Activated CD8-positive, alpha-beta T cell treated with anti-CD3 and anti-CD28 coated beads for 36 hours (primary cell): Measurements from ENCODE around the gene TBC1D25. TPM values are rescaled to one million over a fixed set of nuclear protein-coding genes. Genes with fewer than 3 reads are reported as not detected.

Source experiments
- ATAC-seq: fragments of 200-7000 bp; cut with Tn5 transposase; one replicate; pipeline ENCODE4 v1.10.0; 2021; ENCODE audit warnings: mild to moderate bottlenecking, moderate library complexity
- CTCF ChIA-PET: fragments of 350-600 bp; sonication (Branson Sonifier 250); formaldehyde crosslinking; loops from one replicate; lab custom pipeline; 2021; ENCODE audit warnings: antibody characterized with exemption; lab: Charles Lee
- POLR2A ChIA-PET: fragments of 350-600 bp; sonication (Branson Sonifier 250); formaldehyde crosslinking; loops from one replicate; lab custom pipeline; 2021; ENCODE audit warnings: antibody characterized with exemption; lab: Charles Lee
- DNase-seq: peaks from one replicate; pipeline ENCODE4 v3.0.0-alpha.2; 2020
- H3K27ac Mint-ChIP-seq: one replicate; pipeline ENCODE4 v1.8.0; 2021; ENCODE audit warnings: mild to moderate bottlenecking, mixed read lengths
- H3K27me3 Mint-ChIP-seq: one replicate; pipeline ENCODE4 v1.8.0; 2021; ENCODE audit warnings: mixed read lengths
- H3K36me3 Mint-ChIP-seq: one replicate; pipeline ENCODE4 v1.8.0; 2021; ENCODE audit warnings: low read depth, mixed read lengths
- H3K4me1 Mint-ChIP-seq: one replicate; pipeline ENCODE4 v1.8.0; 2021; ENCODE audit warnings: low read depth, mixed read lengths
- H3K4me3 Mint-ChIP-seq: one replicate; pipeline ENCODE4 v1.8.0; 2021; ENCODE audit warnings: mild to moderate bottlenecking, moderate library complexity, mixed read lengths
- H3K9me3 Mint-ChIP-seq: one replicate; pipeline ENCODE4 v1.8.0; 2021; ENCODE audit warnings: mixed read lengths
- intact Hi-C: fragments of 100-400 bp; cut with micrococcal nuclease; formaldehyde crosslinking; loops from one replicate; pipeline ENCODE4 v1.10.0; 2022
- total RNA-seq, 2 experiments: library from RNA; stranded (reverse); gene quantifications; one replicate each; pipeline ENCODE4 v1.2.3, GENCODE V29; 2021
- TF ChIP-seq, protein P1 (sequence below): fragments of 200-600 bp; IDR thresholded peaks from one replicate; pipeline ENCODE4 v1.8.0; 2022; ENCODE audit warnings: antibody characterized with exemption, mild to moderate bottlenecking

Gene TBC1D25
- total RNA-seq, 2 experiments from 2014 or later: 11.4 to 11.9 TPM

DNA sequence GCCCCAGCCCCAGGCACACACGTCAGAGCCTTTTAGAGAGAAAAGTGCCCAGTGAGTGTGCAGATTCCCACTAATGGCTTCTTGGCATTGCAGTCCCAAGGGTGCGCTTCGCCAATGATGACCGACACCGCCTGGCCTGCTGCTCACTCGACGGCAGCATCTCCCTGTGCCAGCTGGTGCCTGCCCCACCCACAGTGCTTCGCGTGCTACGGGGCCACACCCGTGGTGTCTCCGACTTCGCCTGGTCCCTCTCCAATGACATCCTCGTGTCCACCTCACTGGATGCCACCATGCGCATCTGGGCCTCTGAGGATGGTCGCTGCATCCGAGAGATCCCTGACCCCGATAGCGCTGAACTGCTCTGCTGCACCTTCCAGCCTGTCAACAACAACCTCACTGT is 60.7 kb downstream of the TBC1D25 start:
- ATAC-seq (no peak), DNase-seq (no peak)
- TF ChIP-seq, protein P1, sequence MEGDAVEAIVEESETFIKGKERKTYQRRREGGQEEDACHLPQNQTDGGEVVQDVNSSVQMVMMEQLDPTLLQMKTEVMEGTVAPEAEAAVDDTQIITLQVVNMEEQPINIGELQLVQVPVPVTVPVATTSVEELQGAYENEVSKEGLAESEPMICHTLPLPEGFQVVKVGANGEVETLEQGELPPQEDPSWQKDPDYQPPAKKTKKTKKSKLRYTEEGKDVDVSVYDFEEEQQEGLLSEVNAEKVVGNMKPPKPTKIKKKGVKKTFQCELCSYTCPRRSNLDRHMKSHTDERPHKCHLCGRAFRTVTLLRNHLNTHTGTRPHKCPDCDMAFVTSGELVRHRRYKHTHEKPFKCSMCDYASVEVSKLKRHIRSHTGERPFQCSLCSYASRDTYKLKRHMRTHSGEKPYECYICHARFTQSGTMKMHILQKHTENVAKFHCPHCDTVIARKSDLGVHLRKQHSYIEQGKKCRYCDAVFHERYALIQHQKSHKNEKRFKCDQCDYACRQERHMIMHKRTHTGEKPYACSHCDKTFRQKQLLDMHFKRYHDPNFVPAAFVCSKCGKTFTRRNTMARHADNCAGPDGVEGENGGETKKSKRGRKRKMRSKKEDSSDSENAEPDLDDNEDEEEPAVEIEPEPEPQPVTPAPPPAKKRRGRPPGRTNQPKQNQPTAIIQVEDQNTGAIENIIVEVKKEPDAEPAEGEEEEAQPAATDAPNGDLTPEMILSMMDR: no peak
- no peak overlapping the region for H3K4me3 Mint-ChIP-seq
- no peaks in the 10 kb centered on the region for H3K27me3 Mint-ChIP-seq
- H3K4me1 Mint-ChIP-seq: peaks cover 6% of the 10 kb centered on the region
- CTCF ChIA-PET: no interaction called here
- no peaks in the 10 kb centered on the region for H3K9me3 Mint-ChIP-seq
- no peak overlapping the region for H3K27ac Mint-ChIP-seq
- POLR2A ChIA-PET: no interaction called here
- intact Hi-C loops: no loop called here
- peaks cover 5% of the 10 kb centered on the region for H3K36me3 Mint-ChIP-seq

DNA sequence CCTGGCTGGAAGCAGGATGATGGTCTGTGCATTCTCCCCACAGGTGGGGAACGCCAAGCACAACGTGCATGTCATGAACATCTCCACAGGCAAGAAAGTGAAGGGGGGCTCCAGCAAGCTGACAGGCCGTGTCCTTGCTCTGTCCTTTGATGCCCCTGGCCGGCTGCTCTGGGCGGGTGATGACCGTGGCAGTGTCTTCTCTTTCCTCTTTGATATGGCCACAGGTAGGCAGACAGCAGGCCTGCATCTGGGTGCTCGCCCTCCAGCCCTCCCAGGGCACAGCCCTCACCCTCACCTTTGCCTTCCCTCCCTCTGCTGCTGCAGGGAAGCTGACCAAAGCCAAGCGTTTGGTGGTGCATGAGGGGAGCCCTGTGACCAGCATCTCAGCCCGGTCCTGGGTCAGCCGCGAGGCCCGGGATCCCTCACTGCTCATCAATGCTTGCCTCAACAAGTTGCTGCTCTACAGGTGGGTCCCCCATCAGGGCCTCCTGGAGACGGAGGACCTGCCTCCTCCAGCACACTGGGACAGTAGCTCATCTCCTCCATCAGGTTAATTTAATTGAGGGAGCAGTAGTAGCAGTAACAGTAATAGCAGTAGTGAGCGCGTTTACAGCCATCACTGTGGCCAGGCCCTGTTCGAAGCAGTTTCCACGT is 62.4 kb downstream of the TBC1D25 start:
- no peaks in the 10 kb centered on the region for H3K9me3 Mint-ChIP-seq
- intact Hi-C loops: no loop called here
- TF ChIP-seq, protein P1: no peak
- POLR2A ChIA-PET: interaction anchor here (0.7 kb wide), 1 partner anchor 317 kb away, joined by 3 read pairs; no protein-coding TSS in a partner anchor
- no peaks in the 10 kb centered on the region for H3K27me3 Mint-ChIP-seq
- H3K4me3 Mint-ChIP-seq: no peak overlapping the region
- ATAC-seq (no peak), DNase-seq (no peak)
- peaks cover 6% of the 10 kb centered on the region for H3K36me3 Mint-ChIP-seq
- H3K27ac Mint-ChIP-seq: no peak overlapping the region
- peaks cover 6% of the 10 kb centered on the region for H3K4me1 Mint-ChIP-seq
- CTCF ChIA-PET: no interaction called here

DNA sequence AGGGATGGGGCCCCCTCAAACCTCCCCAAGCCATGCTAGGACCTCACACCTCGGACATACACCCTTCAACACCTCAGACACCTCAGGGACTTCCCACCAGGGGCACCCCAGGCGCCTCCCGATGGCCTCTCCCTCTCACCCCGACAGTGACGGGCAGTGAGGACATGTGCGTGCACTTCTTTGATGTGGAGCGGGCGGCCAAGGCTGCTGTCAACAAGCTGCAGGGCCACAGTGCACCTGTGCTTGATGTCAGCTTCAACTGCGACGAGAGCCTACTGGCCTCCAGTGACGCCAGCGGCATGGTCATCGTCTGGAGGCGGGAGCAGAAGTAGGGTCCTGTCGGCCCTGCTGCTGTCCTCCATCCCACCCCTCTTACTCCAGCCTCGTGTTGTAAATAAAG is 65.2 kb downstream of the TBC1D25 start:
- ChIA-PET POLR2A (no interaction called here), CTCF (no interaction called here)
- DNase-seq (no peak), ATAC-seq (no peak)
- Mint-ChIP-seq H3K4me1 (no peaks in the 10 kb centered on the region), H3K4me3 (no peak overlapping the region), H3K27ac (no peak overlapping the region), H3K36me3 (peaks cover 2% of the 10 kb centered on the region), H3K27me3 (no peaks in the 10 kb centered on the region), H3K9me3 (no peaks in the 10 kb centered on the region)
- intact Hi-C loops: no loop called here
- TF ChIP-seq, protein P1: no peak

DNA sequence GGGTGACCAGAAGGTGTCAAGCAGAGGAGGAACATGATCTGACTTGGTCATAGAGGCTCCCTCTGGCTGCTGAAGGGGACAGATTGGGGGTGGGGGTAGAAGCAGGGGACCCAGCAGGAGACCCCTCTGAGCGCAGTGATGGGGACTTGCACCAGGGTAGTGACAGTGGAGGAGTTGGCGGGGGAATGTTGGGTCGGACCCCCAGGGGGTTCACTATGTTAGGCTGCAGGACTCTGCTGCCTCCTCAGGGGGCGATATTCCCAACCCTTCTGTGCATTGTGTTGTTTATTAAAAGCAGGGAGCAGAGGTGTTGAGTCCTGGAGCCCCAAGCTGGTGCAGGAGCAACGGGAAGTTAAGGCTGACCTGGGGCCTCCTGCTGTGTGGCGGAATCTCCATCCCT is 66.6 kb downstream of the TBC1D25 start:
- CTCF ChIA-PET: no interaction called here
- H3K27ac Mint-ChIP-seq: no peak overlapping the region
- H3K36me3 Mint-ChIP-seq: peaks cover 2% of the 10 kb centered on the region
- POLR2A ChIA-PET: no interaction called here
- no peaks in the 10 kb centered on the region for H3K4me1 Mint-ChIP-seq
- intact Hi-C loops: no loop called here
- H3K27me3 Mint-ChIP-seq: no peaks in the 10 kb centered on the region
- ATAC-seq (no peak), DNase-seq (no peak)
- no peak overlapping the region for H3K4me3 Mint-ChIP-seq
- H3K9me3 Mint-ChIP-seq: no peaks in the 10 kb centered on the region
- TF ChIP-seq, protein P1: no peak

DNA sequence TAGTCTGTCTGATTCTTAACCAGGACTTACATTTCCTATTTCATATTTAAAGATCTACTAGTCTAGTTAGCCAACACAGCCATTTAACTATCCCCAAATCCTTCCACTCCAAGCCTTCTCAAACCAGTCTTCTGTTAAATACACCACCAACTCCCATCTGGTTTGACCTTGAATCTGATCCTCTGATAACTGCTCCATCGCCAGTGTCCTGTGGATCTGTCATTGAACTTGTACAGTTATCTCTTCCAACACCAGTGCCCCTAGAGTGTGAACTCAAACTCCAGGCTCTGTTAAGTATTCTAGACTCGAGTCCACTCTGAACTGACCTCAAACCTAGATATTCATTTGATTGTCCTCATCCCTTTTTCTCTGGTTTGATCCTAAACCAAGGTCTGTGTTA is 72.2 kb downstream of the TBC1D25 start:
- TF ChIP-seq, protein P1: no peak
- no peaks in the 10 kb centered on the region for H3K27me3 Mint-ChIP-seq
- H3K27ac Mint-ChIP-seq: no peak overlapping the region
- H3K9me3 Mint-ChIP-seq: no peaks in the 10 kb centered on the region
- no peaks in the 10 kb centered on the region for H3K36me3 Mint-ChIP-seq
- ATAC-seq (no peak), DNase-seq (no peak)
- CTCF ChIA-PET: no interaction called here
- POLR2A ChIA-PET: no interaction called here
- intact Hi-C loops: no loop called here
- H3K4me3 Mint-ChIP-seq: no peak overlapping the region
- no peaks in the 10 kb centered on the region for H3K4me1 Mint-ChIP-seq

Other genes with a start within 250 kb of the TBC1D25 start
- gene SSX3, start 183.0 kb upstream of the TBC1D25 start, total RNA-seq: not detected
- not detected for gene SSX4, start 156.2 kb upstream of the TBC1D25 start, total RNA-seq
- gene SSX4B, start 127.8 kb upstream of the TBC1D25 start, total RNA-seq: not detected
- 10 to 100 TPM; 82.1 to 92.6 TPM for gene SLC38A5, start 69.5 kb upstream of the TBC1D25 start, total RNA-seq
- gene FTSJ1, start 63.5 kb upstream of the TBC1D25 start, total RNA-seq: 10 to 100 TPM; 73.3 to 82.9 TPM
- 10 to 100 TPM; 13.9 to 16.9 TPM for gene PORCN, start 30.7 kb upstream of the TBC1D25 start, total RNA-seq
- gene EBP, start 17.9 kb upstream of the TBC1D25 start, total RNA-seq: 100 to 1,000 TPM; 159 to 164 TPM
- 100 to 1,000 TPM; 191 to 195 TPM for gene RBM3, start 34.8 kb downstream of the TBC1D25 start, total RNA-seq
- 10 to 100 TPM; 31.6 to 38.6 TPM for gene WDR13, start 57.8 kb downstream of the TBC1D25 start, total RNA-seq
- 10 to 100 TPM; 81.6 to 81.9 TPM for gene WAS, start 144.1 kb downstream of the TBC1D25 start, total RNA-seq
- gene SUV39H1, start 157.0 kb downstream of the TBC1D25 start, total RNA-seq: 10 to 100 TPM; 26.8 to 28.4 TPM
- gene GLOD5, start 222.0 kb downstream of the TBC1D25 start, total RNA-seq: not detected
- gene GATA1, start 246.9 kb downstream of the TBC1D25 start, total RNA-seq: not detected